Sciatic nerve (tissue), 2 donors: ENCODE results near the gene CRYM. TPM values are rescaled to one million over a fixed set of nuclear protein-coding genes. Genes with fewer than 3 reads are reported as not detected.
"Not testable (repeated sequence)": the region's sequence is repeated elsewhere in the genome, so short reads cannot be mapped to it uniquely, and the experiment has no call there.

Source experiments
- ATAC-seq: fragments of 200-7000 bp; cut with Tn5 transposase; one replicate; pipeline ENCODE4 v1.9.1; 2020; ENCODE audit warnings: mild to moderate bottlenecking, moderate library complexity
- DNase-seq: peaks from one replicate; pipeline ENCODE4 v3.0.0-alpha.2; 2020; ENCODE audit warnings: low spot score
- intact Hi-C: fragments of 100-400 bp; cut with DNase I; formaldehyde crosslinking; loops from one replicate; pipeline ENCODE4 v1.14.2; 2022
- total RNA-seq: library from RNA; stranded (reverse); fragmentation: NEBNext Ultra II Directional; extraction: Animal tissue kit (Norgen Biotek cat#: 25700); gene quantifications from one replicate; pipeline ENCODE4 v1.2.1, GENCODE V29; 2021
- donor health status: DM: no; HTN: no; CAD: no.
- donor health status: DM: no; HTN: no; CAD: no.

Gene CRYM
- total RNA-seq, 1 donor from 2014 or later: 0.53 TPM

DNA sequence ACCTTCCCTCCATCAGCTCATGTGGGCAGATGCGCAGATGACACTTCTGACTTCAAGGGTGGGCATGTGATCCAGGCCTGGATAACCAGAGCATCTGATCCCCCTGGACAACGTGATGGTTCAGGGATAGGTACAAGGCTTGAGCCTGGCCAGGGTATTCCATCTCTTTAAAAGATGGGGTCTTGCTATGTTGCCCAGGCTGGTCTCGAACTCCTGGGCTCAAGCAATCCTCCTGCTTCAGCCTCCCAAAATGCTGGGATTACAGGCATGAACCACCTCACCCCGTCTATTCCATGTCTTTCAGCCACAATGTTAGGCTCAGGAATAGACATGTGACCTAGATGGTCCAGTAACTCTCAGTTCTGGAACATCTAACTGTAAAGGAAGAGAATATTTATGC is 20.8 kb downstream of the CRYM start:
- intact Hi-C loops: no loop called here
- DNase-seq (no peak), ATAC-seq (no peak)

DNA sequence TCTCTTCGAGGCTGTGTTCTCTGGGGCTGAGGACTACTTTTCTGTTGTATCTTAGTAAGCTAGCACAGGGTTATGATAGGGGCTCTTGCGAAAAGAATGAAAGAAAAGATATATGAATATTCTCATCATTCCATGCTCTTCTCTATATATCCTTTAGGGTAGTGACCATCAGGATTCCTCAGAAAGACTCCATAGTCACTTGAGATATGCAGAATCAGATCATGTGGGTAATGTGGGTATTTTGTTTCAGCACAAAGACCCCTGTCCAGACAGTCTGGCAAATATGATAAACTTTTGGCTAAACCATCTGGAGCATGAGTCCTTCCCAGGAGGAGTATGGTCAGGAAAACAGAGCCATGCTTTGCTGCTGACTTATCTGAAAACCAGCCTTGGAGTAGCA is 21.5 kb downstream of the CRYM start:
- intact Hi-C loops: no loop called here
- DNase-seq (no peak), ATAC-seq (no peak)

DNA sequence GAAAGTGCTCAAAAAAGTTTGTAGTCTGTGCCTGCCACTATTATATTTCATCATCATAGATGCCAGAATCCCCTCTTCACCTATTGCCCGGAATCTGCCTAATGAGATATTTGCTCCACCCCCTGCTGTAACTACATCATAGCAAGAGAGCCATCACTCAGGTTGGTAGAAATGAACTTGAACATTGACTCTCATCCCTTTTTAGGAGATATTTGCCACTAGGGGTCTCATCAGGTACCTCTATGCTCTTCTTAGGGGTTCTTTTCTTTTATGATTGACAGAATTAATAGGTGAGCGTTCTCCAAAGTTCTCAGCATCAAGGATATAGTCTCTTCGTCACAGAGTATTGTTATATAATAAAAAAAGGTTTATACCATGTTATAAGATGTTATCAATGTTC is 24.6 kb downstream of the CRYM start:
- intact Hi-C loops: no loop called here
- no peak for DNase-seq
- ATAC-seq: no peak

DNA sequence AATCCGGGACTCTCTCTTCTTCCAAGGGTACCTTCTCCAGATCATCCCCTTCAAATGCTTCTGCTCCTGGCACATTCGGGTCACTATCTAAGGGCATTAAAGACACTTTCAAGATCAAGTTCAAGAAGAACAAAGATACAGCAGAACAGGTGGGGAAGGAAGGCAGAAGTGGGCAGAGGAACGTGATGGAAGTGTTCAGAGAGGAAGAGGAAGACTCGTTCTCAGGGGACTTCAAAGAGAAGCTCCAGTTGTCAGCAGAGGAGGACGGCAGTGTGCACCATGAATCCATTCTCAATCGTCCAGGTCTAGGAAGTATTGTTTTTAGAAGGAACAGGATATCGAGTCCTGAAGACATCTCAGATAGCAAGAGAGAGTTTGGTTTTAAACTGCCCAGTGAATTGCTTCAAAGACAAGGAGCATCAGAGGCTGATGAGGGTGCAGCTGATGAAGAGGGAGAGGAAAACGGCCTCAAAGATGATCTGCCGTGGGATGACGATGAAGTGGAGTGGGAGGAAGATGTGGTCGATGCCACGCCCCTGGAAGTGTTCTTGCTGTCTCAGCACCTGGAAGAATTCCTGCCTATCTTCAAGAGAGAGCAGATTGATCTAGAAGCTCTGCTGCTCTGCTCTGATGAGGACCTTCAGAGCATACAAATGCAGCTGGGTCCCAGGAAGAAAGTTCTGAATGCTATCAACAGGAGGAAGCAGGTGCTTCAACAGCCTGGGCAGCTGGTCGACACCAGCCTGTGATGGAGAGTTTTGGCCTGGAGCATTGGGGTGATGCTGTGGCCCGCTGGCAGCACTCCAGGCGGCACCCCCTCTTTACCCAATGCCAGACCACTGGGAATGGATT is 27.8 kb downstream of the CRYM start:
- intact Hi-C loops: no loop called here
- ATAC-seq (no peak), DNase-seq (no peak)

DNA sequence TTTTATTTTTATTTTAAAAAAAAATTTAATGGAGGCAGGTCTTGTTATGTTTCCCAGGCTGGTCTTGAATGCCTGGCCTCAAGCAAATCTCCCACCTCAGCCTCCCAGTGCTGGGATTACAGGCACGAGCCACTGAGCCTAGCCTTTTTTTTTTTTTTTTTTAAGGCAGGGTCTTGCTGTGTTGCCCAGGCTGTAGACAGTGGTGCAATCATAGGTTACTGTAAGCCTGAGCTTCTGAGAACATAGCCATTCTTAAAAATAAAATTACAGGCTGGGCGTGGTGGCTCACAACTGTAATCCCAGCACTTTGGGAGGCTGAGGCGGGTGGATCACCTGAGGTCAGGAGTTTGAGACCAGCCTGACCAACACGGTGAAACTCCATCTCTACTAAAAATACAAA is 29.9 kb downstream of the CRYM start:
- DNase-seq, ATAC-seq, intact Hi-C loops: not testable (repeated sequence)

DNA sequence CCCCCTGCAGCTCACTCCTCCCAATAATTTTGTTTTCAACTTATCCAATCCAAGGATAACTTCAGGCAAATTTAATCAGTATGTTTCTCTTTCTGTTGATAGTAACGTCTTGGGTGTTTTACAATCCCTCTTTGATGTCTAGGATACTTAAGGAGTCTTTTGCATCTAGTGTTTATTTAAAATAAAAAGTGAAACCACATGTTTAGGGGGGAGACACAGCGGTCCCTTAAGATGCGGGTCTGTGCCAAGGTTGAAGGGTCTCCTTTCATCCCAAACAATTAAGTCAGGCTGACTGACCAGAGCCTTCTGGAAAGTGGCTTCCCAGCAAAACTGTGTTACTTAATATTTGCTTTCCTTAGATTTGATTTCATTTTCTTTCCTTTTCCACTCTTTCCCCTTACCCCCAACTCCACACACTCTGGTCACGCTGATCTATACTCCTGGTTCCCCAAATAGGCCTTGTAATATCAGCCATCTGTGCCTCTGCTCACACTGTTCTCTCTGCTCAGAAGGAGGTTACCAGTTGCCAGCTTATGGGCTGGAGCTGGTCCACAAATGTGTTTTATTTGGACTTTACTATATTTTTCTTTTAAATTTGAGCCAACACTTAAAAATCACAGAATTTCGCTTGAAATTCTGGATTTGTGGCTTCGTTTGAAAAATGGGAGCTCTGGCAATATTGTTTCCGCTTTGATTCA is 33.4 kb downstream of the CRYM start:
- no peak for ATAC-seq
- DNase-seq: no peak
- intact Hi-C loops: no loop called here

DNA sequence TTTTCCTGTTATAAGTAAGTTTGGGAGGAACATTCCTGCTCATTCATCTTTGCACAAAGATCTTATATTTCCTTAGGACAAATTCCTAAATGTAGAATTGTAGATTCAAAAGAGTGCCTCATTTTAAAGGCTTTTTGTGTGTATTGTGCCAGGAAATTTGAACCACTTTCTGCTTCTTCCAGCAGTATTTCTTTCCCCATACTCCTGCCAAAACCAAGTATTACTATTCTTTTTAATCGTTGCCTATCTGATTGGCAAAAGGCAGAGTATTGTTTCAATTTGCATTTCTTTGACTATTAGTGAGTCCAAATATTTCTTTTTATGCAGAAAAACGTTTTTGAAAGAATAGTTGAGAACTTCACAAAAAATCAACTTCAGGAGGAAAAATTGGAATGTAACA is 35.3 kb downstream of the CRYM start:
- intact Hi-C loops: no loop called here
- no peak for ATAC-seq

DNA sequence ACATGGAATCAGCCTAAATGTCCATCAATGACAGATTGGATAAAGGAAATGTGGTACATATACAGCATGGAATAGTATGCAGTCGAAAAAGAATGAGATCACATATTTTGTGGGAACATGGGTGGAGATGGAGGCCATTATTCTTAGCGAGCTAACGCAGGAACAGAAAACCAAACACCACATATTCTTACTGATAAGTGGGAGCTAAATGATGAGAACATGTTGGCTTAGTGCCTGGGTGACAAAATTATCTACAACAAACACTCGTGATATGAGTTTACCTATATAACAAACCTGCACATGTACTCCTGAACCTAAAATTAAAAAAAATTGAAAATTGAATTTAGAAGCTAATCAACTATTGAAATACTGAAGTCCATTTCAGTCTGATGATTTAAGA is 38.4 kb downstream of the CRYM start:
- DNase-seq (no peak), ATAC-seq (no peak)
- intact Hi-C loops: no loop called here

More for the DNA sequence above, 35.3 kb downstream of the CRYM start:
- DNase-seq: no peak

DNA sequence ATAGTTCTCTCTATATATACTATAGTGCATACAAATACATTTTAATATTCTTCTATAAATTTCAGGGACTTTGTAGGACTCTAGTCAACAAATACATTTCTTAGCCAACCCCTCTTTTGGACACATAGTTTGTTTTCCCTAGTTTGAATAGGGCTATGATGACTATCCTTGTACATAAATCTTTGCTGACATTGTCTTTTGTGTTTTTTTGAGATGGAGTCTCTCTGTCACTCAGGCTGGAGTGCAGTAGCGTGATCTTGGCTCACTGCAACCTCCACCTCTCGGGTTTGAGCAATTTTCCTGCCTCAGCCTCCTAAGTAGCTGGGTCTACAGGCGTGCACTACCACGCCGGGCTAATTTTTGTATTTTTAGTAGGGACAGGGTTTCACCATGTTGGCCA is 41.3 kb downstream of the CRYM start:
- ATAC-seq (no peak), DNase-seq (no peak)
- intact Hi-C loops: no loop called here

DNA sequence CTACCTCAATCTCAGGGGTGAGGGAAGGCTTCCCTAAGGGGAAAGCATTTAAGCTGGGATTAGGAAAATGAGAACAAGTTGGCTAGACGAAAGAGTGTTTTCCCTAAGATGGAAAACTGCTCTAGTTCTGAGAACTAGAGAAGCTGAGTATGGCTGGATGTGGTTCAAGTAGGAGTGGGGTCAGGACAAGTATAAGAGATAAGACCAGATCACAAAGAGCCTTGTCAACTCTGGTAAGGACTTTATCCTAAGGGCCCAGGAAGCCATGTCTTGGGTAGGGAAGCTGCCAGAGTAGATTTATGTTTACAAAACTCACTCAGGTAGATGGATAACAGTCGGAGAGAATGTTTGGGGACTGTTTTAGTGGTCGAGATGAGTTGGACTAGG is 42.9 kb downstream of the CRYM start:
- no peak for ATAC-seq
- intact Hi-C loops: no loop called here
- no peak for DNase-seq

DNA sequence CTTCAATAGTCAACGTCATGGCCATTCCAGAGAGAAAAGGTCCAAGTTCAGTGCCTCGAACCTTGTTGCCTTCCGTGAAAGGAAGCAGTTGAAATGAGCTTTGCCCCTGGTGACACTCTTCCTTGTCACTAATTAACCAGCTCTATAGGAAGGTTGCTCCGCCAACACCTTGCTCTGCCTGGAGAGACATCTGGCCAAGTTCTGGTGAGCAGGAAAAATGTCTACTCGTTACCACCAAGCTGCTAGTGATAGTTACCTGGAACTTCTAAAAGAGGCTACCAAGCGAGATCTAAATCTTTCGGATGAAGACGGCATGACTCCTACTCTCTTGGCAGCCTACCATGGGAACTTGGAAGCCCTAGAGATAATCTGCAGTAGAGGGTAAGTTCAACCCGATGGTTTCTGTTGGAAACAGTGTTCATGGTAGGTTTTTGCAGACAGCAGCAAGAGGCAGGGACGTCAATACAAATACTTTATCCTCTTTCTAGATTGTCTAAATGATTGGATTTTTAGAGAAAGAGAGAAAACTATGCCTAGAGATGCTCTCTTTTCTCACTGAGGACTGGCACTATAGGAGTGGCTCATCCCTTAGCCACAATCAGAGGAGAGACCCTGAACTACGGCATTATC is 44.5 kb downstream of the CRYM start, which contains the start of gene ANKS4B:
Gene ANKS4B (plus strand): TSS at position 179 of the 630 bp plus-strand sequence. CDS start 39 bp downstream, at position 218.
- DNase-seq (no peak), ATAC-seq (no peak)
- intact Hi-C loops: no loop called here

DNA sequence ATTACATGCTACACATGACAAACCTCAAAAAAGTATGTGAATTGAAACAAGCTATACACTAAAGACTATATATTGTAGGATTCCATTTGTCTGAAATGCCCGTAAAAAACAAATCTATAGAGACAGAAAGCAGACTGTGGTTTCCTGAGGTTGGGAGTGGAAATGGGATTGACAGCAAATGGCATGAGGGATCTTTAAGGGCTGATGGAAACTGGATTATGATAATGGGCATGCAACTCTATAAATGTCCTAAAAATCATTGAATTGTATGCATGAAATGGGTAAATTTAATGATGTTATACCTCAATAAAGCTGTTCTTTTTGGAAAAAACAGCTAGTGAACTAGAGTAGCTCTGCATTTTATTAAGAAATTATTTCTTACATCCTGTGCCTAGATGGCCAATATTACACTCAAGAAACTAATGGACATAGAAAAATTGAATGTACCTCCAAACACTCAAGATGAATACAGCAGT is 45.0 kb downstream of the CRYM start:
- ATAC-seq: no peak
- DNase-seq: no peak
- intact Hi-C loops: no loop called here

DNA sequence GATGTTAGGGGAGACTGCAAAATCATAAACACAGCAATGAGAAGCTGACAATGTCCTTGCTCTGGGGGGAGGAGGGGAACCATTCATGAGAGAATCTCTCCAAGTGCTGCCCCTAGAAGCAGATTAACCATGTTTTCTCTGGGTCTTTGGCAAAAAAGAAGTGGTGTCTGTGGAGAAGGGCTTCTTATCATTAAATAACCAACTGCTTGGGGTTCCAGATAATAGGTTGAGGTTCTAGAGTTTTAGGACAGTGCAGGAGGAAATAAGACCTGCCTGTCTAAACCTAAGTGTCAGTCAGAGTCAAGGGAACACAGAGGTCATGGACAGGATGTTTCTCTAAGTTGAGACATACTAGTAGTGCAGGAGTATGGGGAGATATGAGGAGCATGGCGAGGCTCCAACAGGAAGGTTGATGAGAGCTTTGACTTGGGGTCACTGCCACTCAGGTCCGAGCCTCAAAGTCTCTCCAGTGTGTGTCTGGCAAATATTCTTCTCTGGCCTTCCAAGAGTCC is 49.7 kb downstream of the CRYM start:
- intact Hi-C loops: no loop called here
- no peak for ATAC-seq

DNA sequence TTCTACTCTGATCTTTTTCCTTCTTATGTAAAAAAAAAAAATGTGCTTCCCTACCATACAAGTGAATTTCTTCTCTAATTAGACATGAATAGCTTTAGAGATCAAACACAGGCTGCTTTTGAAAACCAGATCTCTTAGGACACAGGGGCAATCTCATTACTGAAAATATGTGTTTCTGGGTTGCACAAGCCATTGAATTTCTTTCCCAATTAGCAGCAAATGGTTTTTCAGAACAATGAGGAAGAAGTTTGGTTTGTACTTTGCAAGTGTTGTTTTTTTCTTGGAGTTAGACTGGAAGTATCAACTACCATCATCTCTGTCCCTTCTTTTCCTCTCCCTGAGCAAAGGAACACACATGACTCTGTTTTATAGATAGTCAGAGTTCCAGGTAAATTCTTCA is 50.2 kb downstream of the CRYM start:
- intact Hi-C loops: no loop called here
- ATAC-seq (no peak), DNase-seq (no peak)

More for the DNA sequence above, 49.7 kb downstream of the CRYM start:
- no peak for DNase-seq

DNA sequence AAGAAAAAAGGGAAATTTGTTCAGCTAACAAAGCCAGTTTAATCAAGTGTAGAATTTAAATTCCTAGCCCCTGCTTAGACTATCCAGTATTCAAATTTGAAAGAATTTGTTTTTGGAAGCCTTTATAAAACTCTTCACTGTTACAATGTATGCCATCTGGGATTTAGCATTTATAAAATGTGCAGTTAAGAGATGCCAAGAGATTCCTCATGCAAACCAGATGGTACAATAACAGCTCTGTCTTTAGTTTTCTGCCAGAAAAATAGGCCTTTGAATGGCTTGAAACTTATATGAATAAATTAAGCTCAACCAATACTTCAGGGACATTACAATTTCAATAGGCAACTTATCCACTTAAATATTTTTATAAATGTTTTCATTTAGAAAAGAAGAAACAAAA is 51.3 kb downstream of the CRYM start:
- intact Hi-C loops: no loop called here
- no peak for ATAC-seq
- DNase-seq: no peak

DNA sequence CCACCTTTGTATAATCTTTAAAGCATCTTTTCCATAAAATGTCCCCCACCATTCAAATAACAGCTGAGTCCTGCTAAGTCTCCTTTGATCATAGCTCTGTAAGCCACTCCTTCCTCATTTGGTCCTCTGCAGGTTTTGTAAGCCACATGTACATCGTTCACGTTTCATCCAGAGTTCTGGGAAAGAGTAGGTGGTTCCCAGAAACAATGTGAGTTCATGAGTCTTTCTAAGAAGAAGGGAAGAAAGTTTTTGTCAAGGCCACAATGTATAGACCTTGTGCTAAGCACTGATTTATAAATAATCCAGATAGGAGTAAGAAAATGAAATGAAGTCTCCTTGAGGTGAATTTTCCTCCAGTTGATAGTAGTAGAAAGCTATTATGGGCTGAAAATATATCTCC is 53.3 kb downstream of the CRYM start:
- intact Hi-C loops: no loop called here
- DNase-seq (no peak), ATAC-seq (no peak)

DNA sequence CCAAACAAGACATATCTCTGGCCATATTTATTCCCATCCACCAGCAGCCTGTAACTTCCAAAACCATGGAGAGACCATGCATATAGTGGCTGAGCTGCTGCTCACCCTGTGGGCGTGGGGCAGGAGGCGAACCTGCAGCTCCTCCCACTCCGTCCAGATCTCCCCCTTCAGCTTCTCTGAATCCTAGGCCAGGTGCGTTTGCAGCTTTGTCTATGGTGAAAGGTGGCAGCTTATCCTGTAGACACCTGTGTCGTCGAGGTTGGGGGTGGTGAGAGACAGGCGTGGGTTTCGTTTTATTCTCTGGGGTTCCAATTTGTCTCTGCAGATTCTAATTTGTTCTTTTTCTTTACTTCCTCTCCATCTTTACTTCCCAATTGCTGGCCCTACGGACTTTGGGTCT is 54.3 kb downstream of the CRYM start:
- intact Hi-C loops: no loop called here

DNA sequence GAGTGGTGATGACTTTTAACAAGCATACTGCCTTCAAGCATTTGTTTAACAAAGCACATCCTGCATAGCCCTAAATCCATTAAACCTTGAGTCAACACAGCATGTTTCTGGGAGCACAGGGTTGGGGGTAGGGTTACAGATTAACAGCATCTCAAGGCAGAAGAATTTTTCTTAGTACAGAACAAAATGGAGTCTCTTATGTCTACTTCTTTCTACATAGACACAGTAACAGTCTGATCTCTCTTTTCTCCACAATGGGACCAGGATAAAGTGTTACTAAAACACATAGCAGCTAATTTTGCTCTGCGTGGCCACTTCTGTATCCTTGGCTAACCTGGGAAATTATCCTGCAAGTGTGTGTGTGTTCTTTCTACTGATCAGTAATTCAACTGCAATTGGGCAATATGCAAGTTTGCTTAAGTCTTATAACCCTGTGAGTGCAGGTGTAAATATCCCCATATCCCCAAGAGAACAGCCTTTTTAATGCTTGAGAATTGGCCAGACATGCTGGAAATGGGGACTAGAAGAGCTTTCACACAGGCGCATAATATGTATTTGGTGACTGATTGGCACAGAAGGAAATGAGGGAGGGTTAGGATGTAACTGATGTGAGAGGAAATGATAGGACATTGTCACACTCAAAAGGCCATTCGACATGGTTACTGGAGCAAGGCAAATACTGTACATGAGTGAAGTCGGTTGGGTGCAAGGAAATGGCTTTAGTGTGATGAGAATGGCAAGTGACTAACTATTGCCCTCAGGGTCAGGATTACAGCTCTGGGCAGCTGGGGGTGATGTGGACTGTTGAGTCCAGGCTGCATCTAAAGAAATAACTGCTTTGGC is 55.4 kb downstream of the CRYM start:
- intact Hi-C loops: no loop called here
- DNase-seq (no peak), ATAC-seq (no peak)

More for the DNA sequence above, 54.3 kb downstream of the CRYM start:
- ATAC-seq: no peak
- DNase-seq: no peak

DNA sequence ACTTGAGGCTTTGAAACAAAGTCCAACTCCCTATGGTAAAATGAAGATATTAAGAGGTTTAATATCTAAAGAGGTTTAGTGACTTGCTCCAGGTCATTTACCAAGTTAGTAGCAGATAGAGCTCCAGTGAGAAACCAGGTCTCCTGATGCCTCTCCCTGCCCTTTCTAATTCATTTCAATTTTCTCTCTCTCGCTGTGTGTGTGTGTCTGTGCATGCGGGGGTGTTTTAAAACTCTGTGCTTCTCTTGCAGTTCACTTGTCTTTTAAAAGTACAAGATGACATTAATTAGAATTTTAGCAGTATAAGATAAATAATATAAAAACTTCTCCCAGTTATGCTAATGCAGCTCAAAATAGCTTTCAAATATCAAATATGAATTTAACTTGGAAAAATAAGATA is 58.5 kb downstream of the CRYM start:
- DNase-seq: no peak
- intact Hi-C loops: no loop called here
- ATAC-seq: no peak
